SK-N-SH treated with all-trans-retinoic acid at 6 μM for 48 hours (cell line): ENCODE measurements around the gene SEMA4D.

Experiments
- ATAC-seq: fragments of 200-7000 bp; cut with Tn5 transposase; 3 replicates; pipeline ENCODE4 v1.9.1; 2020; ENCODE audit warnings: mild to moderate bottlenecking, moderate library complexity
- ARNTL ChIP-seq: fragments of 450-650 bp; formaldehyde crosslinking; IDR thresholded peaks from 2 replicates; pipeline ENCODE4 v1.5.0; 2020; ENCODE audit warnings: low read depth, mild to moderate bottlenecking, moderate library complexity, borderline replicate concordance
- BACH2 ChIP-seq: fragments of 250-450 bp; sonication (Bioruptor Pico); IDR thresholded peaks from 2 replicates; pipeline ENCODE4 v1.9.0; 2021; ENCODE audit warnings: mild to moderate bottlenecking, borderline replicate concordance
- CSDC2 ChIP-seq: fragments of 250-450 bp; sonication (Bioruptor Pico); IDR thresholded peaks from 2 replicates; pipeline ENCODE4 v1.5.0; 2020; ENCODE audit warnings: mild to moderate bottlenecking, moderate library complexity
- ESRRG ChIP-seq: fragments of 250-450 bp; sonication (Bioruptor Pico); IDR thresholded peaks from 2 replicates; pipeline ENCODE4 v1.6.1; 2021; ENCODE audit warnings: mild to moderate bottlenecking
- GLIS3 ChIP-seq: fragments of 250-450 bp; sonication (Bioruptor Pico); IDR thresholded peaks from 2 replicates; pipeline ENCODE4 v1.5.0; 2020; ENCODE audit warnings: mild to moderate bottlenecking, moderate library complexity
- ISL1 ChIP-seq: fragments of 250-450 bp; sonication (Bioruptor Pico); IDR thresholded peaks from 2 replicates; pipeline ENCODE4 v2.1.2; 2022; ENCODE audit warnings: mild to moderate bottlenecking, moderate library complexity
- OSR1 ChIP-seq: fragments of 250-450 bp; sonication (Bioruptor Pico); IDR thresholded peaks from 2 replicates; pipeline ENCODE4 v1.8.0; 2022; ENCODE audit warnings: moderate library complexity, mild to moderate bottlenecking, inconsistent platforms
- RARB ChIP-seq: fragments of 250-450 bp; sonication (Bioruptor Pico); IDR thresholded peaks from 2 replicates; pipeline ENCODE4 v1.8.0; 2021; ENCODE audit warnings: mild to moderate bottlenecking, moderate library complexity
- SNAI2 ChIP-seq: fragments of 250-450 bp; sonication (Bioruptor Pico); IDR thresholded peaks from 2 replicates; pipeline ENCODE4 v1.5.0; 2020; ENCODE audit warnings: mild to moderate bottlenecking, moderate library complexity
- TCF4 ChIP-seq: fragments of 250-450 bp; sonication (Bioruptor Pico); IDR thresholded peaks from 2 replicates; pipeline ENCODE4 v1.8.0; 2021; ENCODE audit warnings: mild to moderate bottlenecking, moderate library complexity, borderline replicate concordance
- TOX ChIP-seq: fragments of 250-450 bp; sonication (Bioruptor Pico); IDR thresholded peaks from 2 replicates; pipeline ENCODE4 v1.8.0; 2021; ENCODE audit warnings: mild to moderate bottlenecking, moderate library complexity, borderline replicate concordance
- TSHZ2 ChIP-seq: fragments of 250-450 bp; sonication (Bioruptor Pico); IDR thresholded peaks from 2 replicates; pipeline ENCODE4 v1.5.0; 2020; ENCODE audit warnings: mild to moderate bottlenecking, moderate library complexity
- ZC3H10 ChIP-seq: fragments of 250-450 bp; sonication (Bioruptor Pico); IDR thresholded peaks from 2 replicates; pipeline ENCODE4 v1.5.1; 2021; ENCODE audit warnings: mild to moderate bottlenecking, moderate library complexity
- ZFP30 ChIP-seq: fragments of 450-650 bp; formaldehyde crosslinking; IDR thresholded peaks from 2 replicates; pipeline ENCODE4 v1.5.0; 2022; ENCODE audit warnings: mild to moderate bottlenecking, moderate library complexity
- ZNF70 ChIP-seq: fragments of 450-650 bp; formaldehyde crosslinking; IDR thresholded peaks from 2 replicates; pipeline ENCODE4 v1.5.0; 2020; ENCODE audit warnings: mild to moderate bottlenecking, moderate library complexity
- ZNF8 ChIP-seq: fragments of 450-650 bp; formaldehyde crosslinking; IDR thresholded peaks from 2 replicates; pipeline ENCODE4 v1.5.0; 2020; ENCODE audit warnings: mild to moderate bottlenecking, moderate library complexity
- TF ChIP-seq, protein P1 (sequence below): fragments of 250-450 bp; sonication (Bioruptor Pico); IDR thresholded peaks from 2 replicates; pipeline ENCODE4 v1.8.0; 2020; ENCODE audit warnings: mild to moderate bottlenecking, moderate library complexity, borderline replicate concordance
- TF ChIP-seq, protein P2 (sequence below): fragments of 250-450 bp; sonication (Bioruptor Pico); IDR thresholded peaks from 2 replicates; pipeline ENCODE4 v1.8.0; 2021; ENCODE audit warnings: low read depth, mild to moderate bottlenecking, moderate library complexity, borderline replicate concordance
- TF ChIP-seq, protein P3 (sequence below): fragments of 250-450 bp; sonication (Bioruptor Pico); IDR thresholded peaks from 2 replicates; pipeline ENCODE4 v1.5.1; 2021; ENCODE audit warnings: mild to moderate bottlenecking, moderate library complexity

SEMA4D gene

DNA sequence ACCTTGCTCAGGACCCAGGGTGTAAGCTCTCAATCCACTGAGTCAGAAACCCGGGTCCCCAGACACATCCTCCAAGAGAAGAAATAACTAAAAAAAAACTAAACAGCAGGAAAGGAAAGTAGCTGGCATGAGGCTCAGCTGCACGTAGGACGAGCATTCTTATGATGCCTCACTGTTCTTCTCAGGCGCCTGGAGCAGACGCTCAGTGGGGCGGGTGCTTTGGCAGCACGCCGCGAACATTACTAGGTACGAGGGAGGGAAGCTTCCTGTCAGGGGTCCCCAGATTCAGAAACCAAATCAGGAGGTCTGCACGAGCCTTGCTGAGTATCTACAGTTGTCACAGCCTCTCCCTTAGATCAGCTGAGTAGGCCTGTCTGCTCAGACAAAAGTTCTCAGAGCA, 93.8 kb downstream of the SEMA4D start:
- TF ChIP-seq ZFP30 (CRISPR knock-in tag) (no peak), TCF4 (CRISPR knock-in tag) (no peak), TOX (CRISPR knock-in tag) (no peak), TSHZ2 (no peak), ZNF70 (CRISPR knock-in tag) (no peak), OSR1 (CRISPR knock-in tag) (no peak)
- TF ChIP-seq, protein P1, sequence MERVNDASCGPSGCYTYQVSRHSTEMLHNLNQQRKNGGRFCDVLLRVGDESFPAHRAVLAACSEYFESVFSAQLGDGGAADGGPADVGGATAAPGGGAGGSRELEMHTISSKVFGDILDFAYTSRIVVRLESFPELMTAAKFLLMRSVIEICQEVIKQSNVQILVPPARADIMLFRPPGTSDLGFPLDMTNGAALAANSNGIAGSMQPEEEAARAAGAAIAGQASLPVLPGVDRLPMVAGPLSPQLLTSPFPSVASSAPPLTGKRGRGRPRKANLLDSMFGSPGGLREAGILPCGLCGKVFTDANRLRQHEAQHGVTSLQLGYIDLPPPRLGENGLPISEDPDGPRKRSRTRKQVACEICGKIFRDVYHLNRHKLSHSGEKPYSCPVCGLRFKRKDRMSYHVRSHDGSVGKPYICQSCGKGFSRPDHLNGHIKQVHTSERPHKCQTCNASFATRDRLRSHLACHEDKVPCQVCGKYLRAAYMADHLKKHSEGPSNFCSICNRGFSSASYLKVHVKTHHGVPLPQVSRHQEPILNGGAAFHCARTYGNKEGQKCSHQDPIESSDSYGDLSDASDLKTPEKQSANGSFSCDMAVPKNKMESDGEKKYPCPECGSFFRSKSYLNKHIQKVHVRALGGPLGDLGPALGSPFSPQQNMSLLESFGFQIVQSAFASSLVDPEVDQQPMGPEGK (CRISPR knock-in tag) = no peak
- TF ChIP-seq, protein P2, sequence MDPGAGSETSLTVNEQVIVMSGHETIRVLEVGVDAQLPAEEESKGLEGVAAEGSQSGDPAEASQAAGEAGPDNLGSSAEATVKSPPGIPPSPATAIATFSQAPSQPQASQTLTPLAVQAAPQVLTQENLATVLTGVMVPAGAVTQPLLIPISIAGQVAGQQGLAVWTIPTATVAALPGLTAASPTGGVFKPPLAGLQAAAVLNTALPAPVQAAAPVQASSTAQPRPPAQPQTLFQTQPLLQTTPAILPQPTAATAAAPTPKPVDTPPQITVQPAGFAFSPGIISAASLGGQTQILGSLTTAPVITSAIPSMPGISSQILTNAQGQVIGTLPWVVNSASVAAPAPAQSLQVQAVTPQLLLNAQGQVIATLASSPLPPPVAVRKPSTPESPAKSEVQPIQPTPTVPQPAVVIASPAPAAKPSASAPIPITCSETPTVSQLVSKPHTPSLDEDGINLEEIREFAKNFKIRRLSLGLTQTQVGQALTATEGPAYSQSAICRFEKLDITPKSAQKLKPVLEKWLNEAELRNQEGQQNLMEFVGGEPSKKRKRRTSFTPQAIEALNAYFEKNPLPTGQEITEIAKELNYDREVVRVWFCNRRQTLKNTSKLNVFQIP = no peak
- ATAC-seq = no peak

- no peak for ATAC-seq
- TF ChIP-seq ZFP30 (CRISPR knock-in tag) = no peak
- TF ChIP-seq ZNF8 (CRISPR knock-in tag) = no peak
- TF ChIP-seq CSDC2 = no peak
- no peak for TF ChIP-seq TSHZ2
- TF ChIP-seq, protein P2 = no peak
- no peak for TF ChIP-seq ESRRG (CRISPR knock-in tag)
- no peak for TF ChIP-seq GLIS3 (CRISPR knock-in tag)
- no peak for TF ChIP-seq ARNTL
- TF ChIP-seq BACH2 (CRISPR knock-in tag) = no peak
Measured at GRCh38 chr9:89402695-89403427, 95.1 kb downstream of the SEMA4D start.

- no peak for ATAC-seq
- TF ChIP-seq BACH2 (CRISPR knock-in tag) (no peak), ZFP30 (CRISPR knock-in tag) (no peak), ZNF8 (CRISPR knock-in tag) (no peak), TOX (CRISPR knock-in tag) (no peak), ZC3H10 (CRISPR knock-in tag) (no peak), SNAI2 (no peak), ISL1 (CRISPR knock-in tag) (no peak), ARNTL (no peak), OSR1 (CRISPR knock-in tag) (no peak), RARB (CRISPR knock-in tag) (no peak), ESRRG (CRISPR knock-in tag) (no peak)
- TF ChIP-seq, protein P1 (CRISPR knock-in tag) = no peak
- TF ChIP-seq, protein P2 = no peak
- TF ChIP-seq, protein P3, sequence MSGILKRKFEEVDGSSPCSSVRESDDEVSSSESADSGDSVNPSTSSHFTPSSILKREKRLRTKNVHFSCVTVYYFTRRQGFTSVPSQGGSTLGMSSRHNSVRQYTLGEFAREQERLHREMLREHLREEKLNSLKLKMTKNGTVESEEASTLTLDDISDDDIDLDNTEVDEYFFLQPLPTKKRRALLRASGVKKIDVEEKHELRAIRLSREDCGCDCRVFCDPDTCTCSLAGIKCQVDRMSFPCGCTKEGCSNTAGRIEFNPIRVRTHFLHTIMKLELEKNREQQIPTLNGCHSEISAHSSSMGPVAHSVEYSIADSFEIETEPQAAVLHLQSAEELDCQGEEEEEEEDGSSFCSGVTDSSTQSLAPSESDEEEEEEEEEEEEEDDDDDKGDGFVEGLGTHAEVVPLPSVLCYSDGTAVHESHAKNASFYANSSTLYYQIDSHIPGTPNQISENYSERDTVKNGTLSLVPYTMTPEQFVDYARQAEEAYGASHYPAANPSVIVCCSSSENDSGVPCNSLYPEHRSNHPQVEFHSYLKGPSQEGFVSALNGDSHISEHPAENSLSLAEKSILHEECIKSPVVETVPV (CRISPR knock-in tag) = no peak
Measured at GRCh38 chr9:89400403-89401116, 97.4 kb downstream of the SEMA4D start.
